DMS 273 treated with DMSO at 0.1 percent for 48 hours (cell line): ENCODE results near the gene ADAMTS18.
"Not testable (repeated sequence)": the region's sequence is repeated elsewhere in the genome, so short reads cannot be mapped to it uniquely, and the experiment has no call there.

ENCODE experiments used
- DNase-seq: peaks from one replicate; lab custom pipeline; 2025; lab: John Stamatoyannopoulos, UW

Gene ADAMTS18, protein sequence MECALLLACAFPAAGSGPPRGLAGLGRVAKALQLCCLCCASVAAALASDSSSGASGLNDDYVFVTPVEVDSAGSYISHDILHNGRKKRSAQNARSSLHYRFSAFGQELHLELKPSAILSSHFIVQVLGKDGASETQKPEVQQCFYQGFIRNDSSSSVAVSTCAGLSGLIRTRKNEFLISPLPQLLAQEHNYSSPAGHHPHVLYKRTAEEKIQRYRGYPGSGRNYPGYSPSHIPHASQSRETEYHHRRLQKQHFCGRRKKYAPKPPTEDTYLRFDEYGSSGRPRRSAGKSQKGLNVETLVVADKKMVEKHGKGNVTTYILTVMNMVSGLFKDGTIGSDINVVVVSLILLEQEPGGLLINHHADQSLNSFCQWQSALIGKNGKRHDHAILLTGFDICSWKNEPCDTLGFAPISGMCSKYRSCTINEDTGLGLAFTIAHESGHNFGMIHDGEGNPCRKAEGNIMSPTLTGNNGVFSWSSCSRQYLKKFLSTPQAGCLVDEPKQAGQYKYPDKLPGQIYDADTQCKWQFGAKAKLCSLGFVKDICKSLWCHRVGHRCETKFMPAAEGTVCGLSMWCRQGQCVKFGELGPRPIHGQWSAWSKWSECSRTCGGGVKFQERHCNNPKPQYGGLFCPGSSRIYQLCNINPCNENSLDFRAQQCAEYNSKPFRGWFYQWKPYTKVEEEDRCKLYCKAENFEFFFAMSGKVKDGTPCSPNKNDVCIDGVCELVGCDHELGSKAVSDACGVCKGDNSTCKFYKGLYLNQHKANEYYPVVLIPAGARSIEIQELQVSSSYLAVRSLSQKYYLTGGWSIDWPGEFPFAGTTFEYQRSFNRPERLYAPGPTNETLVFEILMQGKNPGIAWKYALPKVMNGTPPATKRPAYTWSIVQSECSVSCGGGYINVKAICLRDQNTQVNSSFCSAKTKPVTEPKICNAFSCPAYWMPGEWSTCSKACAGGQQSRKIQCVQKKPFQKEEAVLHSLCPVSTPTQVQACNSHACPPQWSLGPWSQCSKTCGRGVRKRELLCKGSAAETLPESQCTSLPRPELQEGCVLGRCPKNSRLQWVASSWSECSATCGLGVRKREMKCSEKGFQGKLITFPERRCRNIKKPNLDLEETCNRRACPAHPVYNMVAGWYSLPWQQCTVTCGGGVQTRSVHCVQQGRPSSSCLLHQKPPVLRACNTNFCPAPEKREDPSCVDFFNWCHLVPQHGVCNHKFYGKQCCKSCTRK (N-terminal part only)

GRCh38 chr16:77434530-77435271 lies at the start of gene ADAMTS18:
TSS of gene ADAMTS18 (minus strand) at chr16:77435034. CDS start at chr16:77434695, 339 bp downstream.
- DNase-seq = no peak

DNA sequence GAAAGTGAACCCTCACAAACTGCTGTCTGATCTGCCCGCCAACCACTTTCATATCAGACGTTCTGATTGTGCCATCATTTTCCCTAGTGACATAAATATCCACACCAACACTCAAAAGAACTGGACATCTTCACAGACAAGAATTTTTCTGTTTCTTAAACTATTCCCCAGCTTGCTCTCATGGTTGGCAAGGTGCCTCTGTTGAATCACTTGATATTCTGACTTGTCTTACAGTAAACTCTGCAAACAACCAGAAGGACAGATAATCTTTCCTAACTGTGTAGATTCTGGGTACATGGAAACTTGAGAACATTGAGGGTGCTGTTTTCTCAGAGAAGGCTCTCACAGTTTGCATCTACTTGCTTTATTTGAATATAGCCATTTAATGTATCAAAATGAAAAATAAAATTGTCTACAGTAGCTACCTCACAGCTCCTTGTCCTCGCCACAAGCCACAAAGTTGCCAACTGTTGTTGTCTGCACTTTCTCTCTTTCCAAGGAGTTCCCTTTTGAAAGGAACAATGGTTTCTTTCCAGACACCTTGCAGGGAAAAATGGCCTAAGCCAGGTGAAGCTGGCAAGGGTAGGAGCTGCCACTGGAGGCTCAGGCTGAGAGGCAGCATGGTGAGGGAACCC lies 46.0 kb upstream of the ADAMTS18 start:
- no peak for DNase-seq

DNA sequence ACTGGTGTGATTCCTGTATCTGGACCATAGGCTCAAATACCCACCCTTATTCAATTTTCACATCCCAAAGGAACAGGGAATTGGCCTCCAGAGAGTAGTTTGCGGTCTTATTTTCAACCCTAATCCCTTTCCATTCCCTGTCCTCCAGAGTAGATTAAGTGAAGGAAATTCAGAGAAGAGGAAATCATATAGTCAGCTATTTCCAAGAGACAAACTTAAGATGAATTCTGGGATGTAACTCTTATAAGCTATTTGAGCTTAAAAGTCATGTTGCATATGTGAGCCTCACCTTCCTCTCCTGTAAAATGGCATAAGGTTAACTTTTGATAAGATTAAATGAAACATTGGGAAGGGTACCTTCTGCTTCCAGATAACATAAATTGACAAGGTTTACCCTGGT lies 37.4 kb upstream of the ADAMTS18 start:
- DNase-seq = no peak

GRCh38 chr16:77470851-77471250 lies 36.0 kb upstream of the ADAMTS18 start:
- no peak for DNase-seq

GRCh38 chr16:77469634-77470033 lies 34.8 kb upstream of the ADAMTS18 start:
- DNase-seq = peak; percentile 15

DNA sequence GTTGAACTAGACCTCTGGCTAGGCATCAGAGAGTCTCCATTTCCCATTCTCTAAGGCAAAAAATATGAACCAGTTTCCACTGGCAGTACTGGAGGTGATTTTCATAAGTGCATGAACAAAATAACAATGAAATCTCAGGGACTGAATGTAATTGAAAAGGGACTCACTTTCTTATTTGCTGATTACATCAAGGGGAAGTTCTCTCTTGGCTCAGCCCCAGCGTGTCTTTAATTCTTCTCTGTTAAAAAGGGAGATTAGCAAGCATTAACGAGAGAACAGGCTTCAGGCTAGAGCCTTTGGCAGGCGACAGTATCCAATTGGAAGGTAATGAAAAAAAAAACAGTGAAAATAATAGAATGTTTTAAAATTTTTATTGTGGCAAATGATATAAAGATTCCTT lies 34.0 kb upstream of the ADAMTS18 start:
- no peak for DNase-seq

- DNase-seq = no peak
Observed at GRCh38 chr16:77467821-77468335, 33.0 kb upstream of the ADAMTS18 start.

DNA sequence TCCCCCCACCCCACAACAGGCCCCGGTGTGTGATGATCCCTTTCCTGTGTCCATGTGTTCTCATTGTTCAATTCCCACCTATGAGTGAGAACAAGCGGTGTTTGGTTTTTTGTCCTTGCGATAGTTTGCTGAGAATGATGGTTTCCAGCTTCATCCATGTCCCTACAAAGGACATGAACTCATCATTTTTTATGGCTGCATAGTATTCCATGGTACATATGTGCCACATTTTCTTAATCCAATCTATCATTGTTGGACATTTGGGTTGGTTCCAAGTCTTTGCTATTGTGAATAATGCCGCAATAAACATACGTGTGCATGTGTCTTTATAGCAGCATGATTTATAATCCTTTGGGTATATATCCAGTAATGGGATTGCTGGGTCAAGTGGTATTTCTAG lies 28.8 kb upstream of the ADAMTS18 start:
- not testable (repeated sequence) for DNase-seq

DNA sequence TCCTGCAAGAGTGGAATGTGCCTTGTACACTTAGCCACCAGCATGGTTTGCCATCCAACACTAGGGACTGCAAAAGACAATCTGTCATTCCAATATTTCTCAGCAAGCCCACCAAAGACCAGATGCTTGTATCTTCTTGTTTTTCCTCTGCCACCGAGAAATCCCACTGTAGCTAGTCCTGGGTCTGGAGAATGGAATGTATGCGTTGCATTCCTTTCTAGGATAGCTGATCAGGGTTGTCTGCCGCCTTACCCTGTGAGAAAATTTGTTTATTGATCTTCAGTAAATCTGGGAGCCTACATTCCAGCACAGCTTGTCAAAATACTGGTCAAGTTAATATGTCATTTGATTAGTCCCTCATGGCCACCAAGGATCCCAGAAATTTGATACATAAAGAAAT lies 28.1 kb upstream of the ADAMTS18 start:
- DNase-seq = no peak

DNA sequence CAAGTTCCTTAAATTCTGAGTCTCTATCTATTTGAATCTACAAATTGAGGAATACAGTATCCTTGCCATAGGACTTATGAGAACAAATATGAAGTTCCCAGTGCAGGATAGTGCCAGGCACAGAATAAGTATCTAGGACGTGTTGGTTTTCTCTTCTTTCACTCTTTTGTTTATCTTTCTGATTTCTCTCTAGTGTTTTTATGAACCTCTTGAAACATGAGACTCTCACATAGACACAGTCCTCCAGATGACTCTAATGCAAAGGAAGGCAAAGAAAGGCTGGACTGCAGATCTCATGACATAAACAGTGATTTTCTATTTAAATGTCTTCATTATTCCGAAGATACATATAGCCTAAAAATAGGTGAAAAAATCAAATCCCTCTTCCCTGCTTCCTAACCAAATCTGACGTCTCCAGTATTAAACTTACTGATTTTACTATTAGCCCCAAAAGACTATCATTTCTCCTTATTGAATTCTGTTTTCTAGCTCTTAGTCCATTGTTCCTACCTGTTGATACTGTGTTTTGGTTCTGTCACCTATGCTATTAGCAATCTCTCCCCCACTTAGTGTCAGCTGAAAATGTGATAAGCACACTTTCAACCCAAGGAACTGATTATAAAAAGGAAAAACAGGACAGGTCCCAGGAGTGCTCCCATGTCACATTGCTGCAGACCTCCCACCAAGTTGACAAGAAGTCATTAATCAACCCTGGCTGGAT lies 24.9 kb upstream of the ADAMTS18 start:
- no peak for DNase-seq

DNA sequence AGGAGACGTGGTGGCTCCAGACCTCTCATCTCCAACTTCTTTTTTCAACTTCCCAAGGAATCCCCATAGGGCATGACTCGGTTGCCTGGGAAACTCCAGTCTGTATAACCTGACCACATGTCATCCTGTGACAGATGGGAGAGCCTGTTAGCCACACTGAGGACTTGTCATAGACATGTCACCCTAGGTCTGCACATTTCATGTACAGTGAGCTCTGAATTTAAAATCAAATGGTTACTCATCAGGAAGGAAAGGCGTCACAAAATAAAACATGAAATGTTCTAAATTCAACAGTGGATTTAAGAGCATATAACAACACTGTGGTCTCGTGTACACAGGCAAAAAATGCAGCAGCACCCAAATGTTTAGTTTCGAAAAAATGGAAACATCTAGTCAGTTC lies 22.2 kb upstream of the ADAMTS18 start:
- DNase-seq = no peak

GRCh38 chr16:77452243-77452642 lies 17.4 kb upstream of the ADAMTS18 start:
- no peak for DNase-seq

DNA sequence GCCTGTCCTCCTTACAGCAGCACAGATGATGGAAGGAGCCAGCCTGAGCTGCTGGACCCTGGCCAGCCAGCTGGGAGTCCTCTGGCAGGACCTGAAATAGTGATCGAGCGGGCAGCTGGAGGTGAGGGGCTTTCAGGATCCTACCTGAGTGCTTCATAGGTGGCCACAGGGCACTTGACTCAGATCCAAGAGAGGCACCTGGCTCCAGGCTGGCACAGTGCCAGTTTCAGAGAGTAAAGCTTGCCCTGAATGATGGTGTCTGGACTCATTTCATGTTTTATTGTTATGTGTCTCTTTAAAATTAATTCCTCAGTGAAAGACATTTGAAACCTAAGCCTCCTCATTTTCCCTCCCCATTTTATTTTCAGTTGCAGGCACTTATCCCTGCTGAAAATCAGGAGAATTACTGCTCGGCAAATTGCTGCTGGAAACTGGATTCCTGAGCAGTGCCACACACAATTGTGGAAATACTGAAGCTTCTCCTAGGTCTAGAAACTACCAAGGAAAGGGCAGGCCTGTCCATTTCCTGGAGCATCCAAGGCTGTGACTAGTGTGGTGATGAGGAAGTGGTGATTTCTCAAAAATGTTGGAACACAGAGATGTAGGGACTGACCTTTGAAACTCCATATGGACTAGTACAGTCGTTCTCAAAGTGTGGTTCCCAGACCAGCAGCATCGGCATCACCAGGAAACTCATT lies 16.1 kb upstream of the ADAMTS18 start:
- DNase-seq = no peak

GRCh38 chr16:77449208-77449607 lies 14.4 kb upstream of the ADAMTS18 start:
- no peak for DNase-seq

- no peak for DNase-seq
Observed at GRCh38 chr16:77445324-77445723, 10.5 kb upstream of the ADAMTS18 start.

GRCh38 chr16:77444147-77444460 lies 9.3 kb upstream of the ADAMTS18 start:
- DNase-seq = no peak

DNA sequence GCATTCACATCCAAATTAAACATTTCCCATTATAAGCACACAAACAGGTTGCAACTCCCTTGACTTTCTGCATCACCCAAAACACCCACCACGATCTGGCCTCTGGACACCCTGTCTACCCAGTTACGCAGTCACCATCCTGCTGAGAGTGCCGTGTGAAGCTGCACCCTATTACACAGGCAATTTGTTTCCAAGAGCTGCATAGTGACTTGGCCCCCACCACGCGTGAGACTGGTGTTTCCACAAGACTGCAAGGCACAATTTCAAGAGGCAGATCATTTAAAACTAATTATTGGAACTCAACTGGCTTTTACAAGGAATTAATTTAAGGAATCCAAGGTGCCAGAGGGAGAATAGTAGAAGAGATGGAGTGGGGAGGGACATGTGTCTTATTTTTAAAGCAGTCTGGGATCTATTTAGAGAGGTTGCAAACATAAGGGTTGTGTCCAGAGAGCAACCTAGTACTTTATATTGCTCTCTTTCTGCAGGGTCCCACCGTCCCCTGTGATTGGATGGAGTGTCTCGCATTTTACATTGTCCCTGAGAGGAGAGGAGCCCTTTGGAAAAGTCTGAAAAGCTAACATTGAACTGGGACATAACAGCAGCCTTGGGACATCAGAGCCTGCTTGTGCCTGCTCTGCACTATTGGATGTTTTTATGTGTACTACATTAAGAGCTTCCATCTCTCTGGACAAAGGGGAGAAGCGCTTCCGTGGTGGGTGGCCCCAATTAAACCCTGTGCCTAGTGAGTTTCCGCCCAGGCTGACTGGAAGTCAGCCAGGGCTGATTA lies 8.7 kb upstream of the ADAMTS18 start:
- no peak for DNase-seq

DNA sequence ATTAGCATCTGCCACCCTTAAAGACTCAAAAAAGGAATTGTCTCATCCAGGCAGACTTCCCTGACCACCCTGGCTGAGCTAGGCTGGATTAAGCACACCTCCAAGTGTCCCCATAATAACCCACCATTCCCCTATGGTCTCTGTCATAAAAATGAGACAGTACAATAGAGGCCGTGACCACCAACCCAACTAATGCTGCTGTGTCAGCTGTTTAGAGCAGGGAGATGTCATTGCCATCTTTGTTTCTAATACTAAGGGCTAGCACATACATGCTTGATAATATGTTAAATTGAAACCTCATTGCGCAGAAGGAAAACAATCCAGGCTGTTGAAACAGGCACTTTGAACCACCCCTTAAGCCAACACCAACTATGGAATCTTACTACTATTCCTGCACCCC lies 7.2 kb upstream of the ADAMTS18 start:
- DNase-seq = no peak

DNA sequence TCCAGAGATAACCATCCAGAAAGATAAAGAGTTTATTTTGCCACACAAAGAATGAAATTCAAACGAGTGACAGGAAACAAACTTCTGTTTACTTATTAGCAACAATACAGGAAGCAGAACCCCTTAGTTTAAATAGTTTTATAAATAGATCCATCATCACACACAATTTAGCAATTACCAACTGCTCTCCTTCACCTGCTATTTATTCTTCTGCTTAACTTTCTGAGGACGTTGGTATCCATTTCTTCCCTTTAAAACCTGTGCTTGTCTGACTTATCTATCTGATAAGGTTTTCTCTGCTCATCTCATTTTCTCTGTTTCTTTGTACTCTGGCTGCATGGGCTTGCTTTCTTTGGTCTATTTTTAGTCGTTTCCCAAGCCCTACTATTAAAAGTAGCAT lies 4.3 kb upstream of the ADAMTS18 start:
- DNase-seq = no peak
